ENCODE data around the gene PPARG.

- TF ChIP-seq CTCF (IDR thresholded peaks at IDR 0.05) (no peak), POLR2AphosphoS5 (IDR thresholded peaks at IDR 0.05; ENCODE audit: insufficient read depth in 1 of 2, low read depth in 1 of 2) (peak in 1 of 2 donors; percentile 29)
Observed at GRCh38 chr3:12436514-12437220, 147.8 kb downstream of the PPARG start.

All from vagina (tissue), 2 donors.